Iris pigment epithelial cell (primary cell): Measurements from ENCODE around the gene LARP4B.

ENCODE experiments used
- DNase-seq: peaks from one replicate; pipeline ENCODE4 v3.0.0-alpha.2; 2011; ENCODE audit warnings: low read depth

The LARP4B gene

DNA sequence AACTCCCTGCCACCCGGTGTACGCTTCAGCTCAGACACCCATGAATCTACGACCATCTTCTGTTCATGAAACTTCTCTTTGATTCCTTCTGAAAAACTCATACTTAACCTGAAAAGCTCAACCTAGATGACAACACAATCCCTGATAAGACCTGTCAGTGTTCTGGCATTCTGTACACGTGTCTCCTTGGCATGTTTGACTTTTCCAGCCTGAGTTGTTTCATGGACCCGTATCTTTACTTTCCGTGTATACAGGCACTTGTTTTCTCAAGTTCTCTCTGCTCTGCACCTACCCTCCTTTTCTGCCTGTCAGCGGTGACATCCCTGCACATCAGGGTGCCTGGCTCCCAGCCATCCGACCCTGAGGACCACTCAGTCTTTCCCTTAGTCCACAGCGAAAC is 103.3 kb downstream of the LARP4B start:
- no peak for DNase-seq

- DNase-seq: no peak
Measured at GRCh38 chr10:824946-825345, 106.6 kb downstream of the LARP4B start.

DNA sequence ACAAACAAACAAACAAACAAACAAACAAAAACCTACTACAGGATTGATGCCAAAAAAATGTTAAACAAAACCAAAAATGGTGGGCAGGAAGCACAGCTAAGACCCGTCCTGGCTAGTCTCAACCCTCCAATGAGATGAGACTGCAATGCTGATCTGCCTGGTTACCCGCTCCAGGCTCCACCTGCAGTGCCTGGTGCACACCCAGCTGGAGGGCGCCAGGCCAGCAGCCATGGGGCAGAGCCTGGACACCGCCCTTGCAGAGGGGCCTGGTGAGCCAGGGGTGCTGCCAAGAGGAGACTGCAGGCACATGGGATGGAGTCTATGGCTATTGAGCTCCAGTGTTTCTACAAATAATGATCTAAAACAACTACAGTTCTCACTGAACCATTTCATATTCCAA is 107.0 kb downstream of the LARP4B start:
- DNase-seq: no peak

GRCh38 chr10:822661-823367 is 108.7 kb downstream of the LARP4B start:
- no peak for DNase-seq

DNA sequence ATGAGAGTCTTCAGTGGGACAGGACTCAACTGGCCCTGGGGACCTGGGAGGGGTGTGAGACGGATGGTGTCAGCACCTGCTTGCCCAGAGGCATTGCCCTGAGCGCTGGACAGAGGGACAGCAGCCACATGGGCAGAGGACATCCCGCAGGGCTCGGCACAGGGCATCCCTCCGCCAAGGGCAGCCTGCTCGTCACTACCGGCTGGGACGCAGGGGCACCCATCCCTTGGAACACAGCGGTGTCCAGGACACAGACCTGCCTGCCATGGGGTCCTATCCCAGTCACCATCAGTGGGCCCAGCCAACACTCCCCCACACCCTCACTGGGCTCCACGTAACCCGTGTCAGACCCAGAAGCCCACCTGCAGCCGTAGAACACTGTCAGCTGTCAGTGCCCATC is 109.3 kb downstream of the LARP4B start:
- no peak for DNase-seq

- peak; percentile 63 for DNase-seq
Measured at GRCh38 chr10:821322-821721, 110.2 kb downstream of the LARP4B start.

- no peak for DNase-seq
Measured at GRCh38 chr10:819816-820215, 111.7 kb downstream of the LARP4B start.

- DNase-seq: peak; percentile 78
Measured at GRCh38 chr10:819326-819725, 112.2 kb downstream of the LARP4B start.

GRCh38 chr10:818526-819220 is 112.8 kb downstream of the LARP4B start:
- DNase-seq: no peak

- peak; percentile 42 for DNase-seq
Measured at GRCh38 chr10:818010-818409, 113.5 kb downstream of the LARP4B start.

GRCh38 chr10:817371-817770 is 114.1 kb downstream of the LARP4B start:
- no peak for DNase-seq

DNA sequence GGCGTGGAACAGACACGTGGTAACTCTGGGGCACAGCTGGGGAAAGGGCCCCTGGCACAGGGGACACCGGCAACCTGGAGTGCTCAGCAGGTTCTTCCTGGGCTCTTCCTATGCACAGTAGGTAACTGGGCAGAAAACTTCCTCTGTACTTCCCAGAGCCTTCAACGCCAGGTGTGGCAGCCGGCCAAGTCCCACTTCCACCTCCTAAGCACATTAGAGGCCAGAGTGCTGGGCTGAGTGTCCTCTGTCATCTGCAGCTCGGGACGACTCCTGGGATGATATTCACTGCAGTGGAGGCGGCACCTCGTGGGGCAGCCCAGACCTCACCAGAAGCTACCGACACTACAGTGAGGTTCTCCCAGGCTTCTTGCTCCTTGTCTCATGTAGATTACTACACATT is 114.5 kb downstream of the LARP4B start:
- no peak for DNase-seq

DNA sequence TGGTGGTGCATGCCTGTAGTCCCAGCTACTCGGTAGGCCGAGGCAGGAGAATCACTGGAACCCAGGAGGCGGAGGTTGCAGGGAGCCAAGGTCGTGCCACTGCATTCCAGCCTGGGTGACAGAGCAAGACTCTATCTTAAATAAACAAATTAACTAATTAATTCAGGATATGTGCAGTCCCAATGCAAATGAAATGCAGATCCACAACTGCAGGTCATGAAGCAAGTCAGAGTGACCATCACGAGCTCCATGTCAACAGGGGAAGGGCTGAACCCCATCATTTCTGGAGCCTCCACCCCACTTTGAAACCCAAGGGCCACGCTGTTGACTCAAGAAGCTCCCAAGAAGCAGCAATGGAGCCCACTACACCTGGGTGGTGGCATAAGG is 115.4 kb downstream of the LARP4B start:
- DNase-seq: no peak

DNA sequence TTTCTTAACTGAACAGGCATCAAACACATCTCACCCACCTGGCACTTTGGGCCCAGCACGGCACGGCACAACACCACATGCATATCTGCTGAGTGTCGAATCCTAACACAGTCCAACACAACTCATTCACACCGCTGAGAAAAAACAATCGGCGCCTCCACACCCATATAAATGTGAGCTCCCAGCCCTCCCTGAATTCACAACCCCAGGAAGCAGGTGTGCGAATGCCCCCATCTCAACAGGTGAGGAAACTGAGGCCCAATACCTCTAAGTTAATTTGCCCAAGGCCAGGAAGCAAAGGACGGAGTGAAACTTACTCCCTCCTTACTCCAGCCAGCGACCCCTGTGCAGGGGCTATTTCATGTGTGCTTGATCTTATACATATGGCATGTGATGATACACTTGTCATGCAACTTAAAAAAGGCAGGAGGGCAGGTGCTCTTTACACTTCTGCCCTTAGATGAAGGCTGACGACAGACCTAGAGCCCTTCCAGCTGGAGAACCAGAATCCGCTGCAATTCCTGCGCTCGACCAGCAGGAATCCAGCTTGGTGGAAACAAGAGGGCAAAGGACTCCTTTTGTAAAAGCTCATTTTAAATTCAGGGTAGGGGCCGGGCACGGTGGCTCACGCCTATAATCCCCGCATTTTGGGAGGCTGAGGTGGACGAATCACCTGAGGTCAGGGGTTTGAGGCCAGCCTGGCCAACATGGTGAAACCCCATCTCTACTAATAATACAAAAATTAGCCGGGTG is 116.0 kb downstream of the LARP4B start:
- no peak for DNase-seq

DNA sequence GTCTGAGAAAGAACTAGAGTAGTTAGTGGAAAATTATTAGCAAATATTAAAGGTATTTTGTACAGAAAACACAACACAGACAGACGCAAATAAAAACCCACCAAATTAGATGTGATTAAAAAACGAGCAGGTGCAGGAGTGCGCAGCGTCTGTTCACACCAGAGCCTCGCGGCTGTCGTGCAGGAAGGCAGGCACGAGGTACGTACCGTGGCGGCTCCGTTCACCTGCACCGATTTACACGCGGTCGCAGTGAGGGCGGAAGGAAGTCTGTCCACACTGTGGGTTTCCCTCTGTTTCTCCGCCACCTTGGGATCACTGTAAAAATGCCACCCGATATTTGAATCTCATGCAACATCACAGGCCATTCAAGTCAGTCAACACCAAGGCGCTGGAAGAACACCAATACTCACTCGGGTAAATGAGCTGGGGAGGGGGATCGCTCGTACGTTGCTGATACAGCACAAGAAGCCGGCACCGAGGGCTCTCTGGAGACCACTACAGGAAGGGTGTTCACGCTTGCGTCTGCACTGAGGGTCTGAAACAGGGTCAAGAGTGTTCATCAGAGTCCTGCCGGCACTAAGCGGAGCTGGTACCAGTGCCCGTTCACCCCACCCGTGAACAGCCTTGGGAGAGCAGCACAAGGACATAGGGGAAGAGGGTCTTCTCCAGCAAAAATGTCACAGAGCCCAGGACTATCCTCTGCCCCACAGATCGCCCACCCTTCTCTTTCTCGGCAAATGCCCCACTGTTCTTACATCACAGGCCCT is 116.8 kb downstream of the LARP4B start:
- DNase-seq: no peak

- no peak for DNase-seq
Measured at GRCh38 chr10:813286-813685, 118.2 kb downstream of the LARP4B start.

GRCh38 chr10:812787-813186 is 118.7 kb downstream of the LARP4B start:
- DNase-seq: no peak

DNA sequence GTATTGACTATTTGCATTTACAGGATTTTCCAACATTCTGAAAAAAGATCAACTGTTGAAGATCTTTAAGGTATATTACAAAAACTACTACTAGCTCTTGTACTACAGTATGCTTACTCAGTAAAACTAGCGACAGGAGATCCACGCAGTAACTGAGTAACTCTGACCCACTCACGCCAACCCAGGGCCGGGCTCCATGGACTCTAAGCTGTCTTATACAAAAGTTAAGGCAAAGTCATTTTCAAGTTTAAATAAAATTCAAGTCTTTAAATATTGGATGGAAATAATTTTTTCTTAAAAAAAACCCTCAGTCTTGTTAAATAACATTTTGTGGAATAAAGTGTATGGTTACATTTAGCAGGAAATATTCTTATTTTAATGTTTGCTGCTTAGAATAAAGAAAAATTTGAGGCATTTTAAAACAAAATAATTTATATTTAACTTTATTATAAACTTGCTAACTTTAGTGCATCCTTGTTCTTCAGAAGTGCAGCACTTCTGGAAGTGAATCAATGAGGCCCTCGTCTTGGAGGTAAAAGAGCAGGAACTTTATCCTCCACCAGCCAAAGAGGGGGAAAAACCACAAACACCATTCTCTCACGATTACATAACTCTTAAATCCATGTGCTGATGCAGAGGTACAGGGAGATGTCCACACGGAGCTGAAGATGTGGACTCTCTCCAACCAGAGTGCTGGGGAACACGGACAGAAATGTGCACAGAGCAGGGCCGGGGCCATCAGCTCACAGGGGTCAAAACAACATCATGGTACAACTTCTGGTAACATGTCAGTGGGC is 119.9 kb downstream of the LARP4B start:
- peak; percentile 47 for DNase-seq

GRCh38 chr10:810351-810846 is 121.1 kb downstream of the LARP4B start:
- no peak for DNase-seq

DNA sequence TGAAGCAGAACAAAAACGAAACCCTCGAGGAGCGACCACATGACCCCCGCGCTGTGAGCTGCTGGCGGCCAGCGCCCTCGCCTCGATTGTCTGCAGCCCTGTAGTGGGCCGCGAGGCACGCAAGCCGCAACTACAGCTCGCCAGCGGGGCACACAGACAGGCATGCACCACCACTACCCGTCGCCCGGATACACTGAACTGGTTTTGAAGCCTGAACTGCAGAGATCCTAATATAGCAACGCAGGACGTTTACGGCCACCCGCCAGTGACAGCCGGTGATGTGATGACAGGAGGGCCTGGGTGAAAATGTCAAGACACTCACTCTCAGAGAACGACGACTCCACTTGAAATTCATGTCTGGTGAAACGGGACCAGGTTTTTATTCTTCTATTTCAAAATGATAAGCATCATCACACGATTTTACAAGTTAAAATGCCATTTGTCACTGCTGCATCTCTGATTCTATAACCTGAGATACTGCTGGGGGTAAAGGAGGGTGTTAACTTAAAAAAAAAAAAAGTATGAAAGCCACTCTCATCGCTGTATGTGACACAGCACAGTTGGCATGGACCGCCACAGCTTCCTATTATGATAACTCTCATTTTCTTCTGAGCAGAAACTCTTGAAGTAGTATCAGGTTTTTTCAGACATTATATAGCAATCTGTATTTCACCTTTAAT is 121.7 kb downstream of the LARP4B start:
- DNase-seq: no peak

DNA sequence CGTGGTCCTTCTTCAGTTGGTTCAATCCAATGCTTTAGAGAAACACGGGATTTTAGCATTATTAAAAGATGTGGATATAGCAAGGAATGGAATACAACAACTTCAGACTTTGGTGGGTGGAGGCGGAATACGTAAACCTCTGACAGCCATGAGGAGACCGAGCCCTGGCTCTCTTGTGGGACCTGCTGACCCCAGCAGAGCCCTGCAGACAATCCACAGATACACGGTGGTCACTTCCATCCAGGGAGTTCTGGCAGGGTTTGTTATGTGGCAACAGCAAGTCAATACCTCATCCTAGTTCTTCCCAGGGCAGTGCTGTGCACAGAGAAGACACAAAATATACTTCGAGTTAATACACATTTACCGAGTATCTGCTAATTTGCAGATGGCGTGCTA is 123.5 kb downstream of the LARP4B start:
- DNase-seq: no peak
